ENCODE results near the gene ABLIM2. TPM values are rescaled to one million over a fixed set of nuclear protein-coding genes. Genes with fewer than 3 reads are reported as not detected.

Gene ABLIM2
- total and polyA plus RNA-seq, 2 experiments from 2014 or later: 1.5 to 4.3 TPM

GRCh38 chr4:8200302-8200975 is 41.8 kb upstream of the ABLIM2 start (continued):
- TF ChIP-seq REST (IDR thresholded peaks at IDR 0.05; ENCODE audit: unreplicated experiment): no peak

- H4K20me1 ChIP-seq (replicated peaks; ENCODE audit: insufficient read depth): no peaks in the 10 kb centered on the region
- Mint-ChIP-seq H3K4me1 (peaks cover 6% of the 10 kb centered on the region), H3K27me3 (ENCODE audit: insufficient read depth, low read depth, poor library complexity) (peaks cover 7% of the 10 kb centered on the region), H3K27ac (no peak overlapping the region; the same call in 1 of the 2 replicates), H3K4me3 (no peak overlapping the region), H3K36me3 (ENCODE audit: low read depth) (no peaks in the 10 kb centered on the region), H3K9me3 (no peaks in the 10 kb centered on the region)
- H3K27ac ChIP-seq (ENCODE audit: low read depth): no peak overlapping the region
- H3K36me3 ChIP-seq (ENCODE audit: insufficient read depth): no peaks in the 10 kb centered on the region
- DNase-seq (ENCODE audit: low spot score) (no peak), ATAC-seq (no peak)
- no peaks in the 10 kb centered on the region for H3K79me2 ChIP-seq (replicated peaks; ENCODE audit: insufficient read depth)
- no peak overlapping the region for H3K4me3 ChIP-seq
- no peak overlapping the region for H2AFZ ChIP-seq
- no peaks in the 10 kb centered on the region for H3K4me1 ChIP-seq (ENCODE audit: insufficient read depth)
- no peaks in the 10 kb centered on the region for H3K9me2 ChIP-seq (ENCODE audit: insufficient read depth)
- no peak overlapping the region for H3K4me2 ChIP-seq
- H3K27me3 ChIP-seq (ENCODE audit: insufficient read depth): no peaks in the 10 kb centered on the region
- no peaks in the 10 kb centered on the region for H3F3A ChIP-seq (replicated peaks; ENCODE audit: low read depth)
- no peak for TF ChIP-seq JUNB (IDR thresholded peaks at IDR 0.05; ENCODE audit: unreplicated experiment)
- TF ChIP-seq EZH2 (IDR thresholded peaks at IDR 0.05; ENCODE audit: low read depth, unreplicated experiment): no peak
- no peak for TF ChIP-seq POLR2AphosphoS5 (IDR thresholded peaks at IDR 0.05; ENCODE audit: low read depth)
- no peak for TF ChIP-seq STAT1 (IDR thresholded peaks at IDR 0.05; ENCODE audit: unreplicated experiment)
- no peak for TF ChIP-seq REST (IDR thresholded peaks at IDR 0.05; ENCODE audit: unreplicated experiment)
- TF ChIP-seq ZNF462 (CRISPR knock-in tag; IDR thresholded peaks at IDR 0.05): no peak
- TF ChIP-seq ETS1 (IDR thresholded peaks at IDR 0.05): no peak
- no peak for TF ChIP-seq EZH2phosphoT487 (IDR thresholded peaks at IDR 0.05; ENCODE audit: unreplicated experiment)
Measured at GRCh38 chr4:8199594-8200301, 41.1 kb upstream of the ABLIM2 start.
